GM13977 (cell line): Measurements from ENCODE around the gene GP1BB.

Experiments used
- DNase-seq: peaks from one replicate; pipeline ENCODE4 v3.0.0; 2012; ENCODE audit warnings: low spot score
- CTCF ChIP-seq: IDR thresholded peaks from 2 replicates; pipeline ENCODE4 v1.5.1; 2012; ENCODE audit warnings: mild to moderate bottlenecking, control low read depth; ENCODE audit not compliant: insufficient read depth; ENCODE audit errors: extremely low read depth, missing control alignments
- in situ Hi-C: fragments of 300-500 bp; cut with MboI; formaldehyde crosslinking; loops from one replicate; pipeline ENCODE4 v1.12.0; 2022; ENCODE audit warnings: low sequenced_read_pairs, low pct_unique_long_range_greater_than_20kb, mixed read lengths, inconsistent platforms; ENCODE audit not compliant: unreplicated experiment

GP1BB gene

GRCh38 chr22:19704355-19705015 is 18.9 kb upstream of the GP1BB start:
- no peak for DNase-seq
- in situ Hi-C loops, result no loop called here
- no peak for TF ChIP-seq CTCF

GRCh38 chr22:19705181-19705934 is 18.0 kb upstream of the GP1BB start:
- no peak for DNase-seq
- TF ChIP-seq CTCF, result no peak
- in situ Hi-C loops, result no loop called here

DNA sequence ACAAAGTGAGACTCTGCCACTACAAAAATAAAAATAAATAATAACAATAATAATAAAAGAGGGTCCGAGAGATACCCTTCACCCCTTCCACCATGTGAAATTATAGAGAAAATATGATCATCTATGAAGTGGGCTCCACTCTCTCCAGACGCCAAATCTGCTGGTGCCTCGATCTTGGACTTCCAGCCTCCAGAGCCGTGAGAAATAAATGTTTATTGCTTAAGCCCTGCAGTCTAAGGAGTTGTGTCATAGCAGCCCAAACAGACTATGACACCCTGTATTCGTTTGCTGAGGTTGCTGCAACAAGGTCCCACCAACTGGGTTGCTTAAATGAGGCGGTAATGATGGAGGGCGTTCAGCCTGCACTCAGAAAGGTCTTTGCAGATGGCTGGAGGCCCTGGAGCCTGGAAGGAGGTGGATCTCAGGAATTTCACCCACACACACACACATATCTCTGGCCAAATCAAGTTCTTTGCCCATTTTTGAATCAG is 16.6 kb upstream of the GP1BB start:
- no peak for TF ChIP-seq CTCF
- in situ Hi-C loops, result no loop called here

DNA sequence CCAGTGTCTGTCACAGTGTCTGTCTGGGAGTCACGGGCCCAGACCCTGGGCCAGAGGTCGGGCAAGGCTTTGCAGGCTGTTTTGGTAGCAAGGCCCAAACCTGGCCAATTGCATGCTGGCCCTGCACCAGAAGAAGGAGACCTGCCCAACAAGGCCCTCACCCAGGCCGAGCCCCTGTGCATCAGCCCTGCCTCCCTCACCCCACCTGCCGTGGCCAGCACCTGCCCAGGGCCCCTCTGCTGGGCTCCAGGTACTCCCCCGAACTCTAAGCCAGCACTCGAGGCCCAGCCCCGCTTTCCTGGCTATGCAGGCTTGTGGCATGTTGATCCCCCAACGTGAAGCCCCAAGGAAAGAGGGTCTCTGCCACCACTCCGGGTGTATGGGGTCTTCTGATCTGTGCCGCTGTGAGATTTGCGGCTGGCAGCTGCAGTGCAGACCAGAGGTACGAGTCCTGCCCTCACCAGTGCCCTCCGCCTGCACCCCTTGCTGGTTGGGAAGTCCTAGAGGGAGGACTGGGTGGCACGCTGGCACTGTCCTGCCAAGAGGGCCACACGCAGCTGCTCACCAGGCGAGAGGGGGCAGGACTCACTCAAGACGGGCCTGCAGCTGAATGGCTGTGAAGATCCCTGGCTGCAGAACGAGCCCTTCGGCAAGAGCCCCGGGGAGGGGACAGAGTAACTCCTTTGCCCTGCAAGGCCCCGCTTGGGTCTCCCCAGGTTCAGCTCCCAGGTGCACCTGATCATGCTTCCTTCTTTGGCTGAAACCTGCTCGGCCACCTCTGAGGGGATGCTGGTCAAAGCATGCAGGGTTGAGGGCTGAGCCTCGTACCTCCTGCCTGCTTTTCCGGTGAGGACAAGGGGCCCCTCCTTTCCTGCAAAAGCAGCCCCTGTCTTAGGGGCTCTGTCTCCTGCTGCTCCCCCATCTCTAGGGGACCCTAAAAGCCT is 15.7 kb upstream of the GP1BB start:
- in situ Hi-C loops, result no loop called here
- DNase-seq, result no peak
- no peak for TF ChIP-seq CTCF

More for the DNA sequence above, 16.6 kb upstream of the GP1BB start:
- DNase-seq, result no peak

DNA sequence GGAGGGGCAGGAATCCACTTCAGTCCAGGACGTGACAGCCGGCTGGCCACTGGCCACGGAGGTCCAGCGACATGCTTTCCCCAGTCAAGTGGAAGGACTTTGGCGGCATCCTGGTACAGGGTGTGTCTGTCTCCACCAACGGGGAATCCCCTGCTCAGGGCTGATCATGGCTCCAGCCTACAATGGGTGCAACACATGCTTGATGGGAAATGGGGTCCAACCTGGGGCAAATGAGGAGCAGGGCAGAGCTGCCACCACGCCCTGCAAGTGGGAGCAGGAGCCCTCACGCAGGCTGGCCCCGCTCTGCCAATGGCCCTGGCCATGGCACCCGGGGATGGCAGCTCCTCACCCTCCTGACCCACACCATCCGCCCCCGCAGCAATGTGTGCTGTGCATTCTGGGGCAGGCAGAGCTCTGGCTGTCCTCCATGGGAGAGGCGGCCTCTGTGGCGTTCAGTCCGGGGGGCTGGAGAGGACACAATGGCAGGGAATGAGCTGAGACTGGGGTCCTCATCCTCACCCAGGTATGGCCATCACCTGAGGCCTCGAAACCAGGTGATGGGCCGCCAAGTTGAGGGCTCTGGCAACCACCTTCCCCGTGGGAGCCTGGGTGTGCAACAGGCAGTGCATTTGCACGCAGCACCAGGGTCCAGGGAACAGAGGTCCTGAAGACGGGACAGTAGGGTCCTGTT is 14.9 kb upstream of the GP1BB start:
- TF ChIP-seq CTCF, result no peak
- no peak for DNase-seq
- in situ Hi-C loops, result no loop called here

GRCh38 chr22:19709063-19709769 is 14.1 kb upstream of the GP1BB start:
- no peak for DNase-seq
- in situ Hi-C loops, result no loop called here
- TF ChIP-seq CTCF, result no peak
